HG02870 (cell line): ENCODE results near the gene CASTOR1.

Source experiments
- ATAC-seq: cut with Tn5 transposase; IDR thresholded peaks from one replicate; pipeline ENCODE4 v1.9.1; 2021; ENCODE audit warnings: mild to moderate bottlenecking, moderate library complexity; ENCODE audit not compliant: unreplicated experiment

Gene CASTOR1

GRCh38 chr22:30301995-30302809 lies 12.9 kb upstream of the CASTOR1 start:
- no peak for ATAC-seq

- no peak for ATAC-seq
Measured at GRCh38 chr22:30299322-30299721, 10.0 kb upstream of the CASTOR1 start.

- ATAC-seq, result no peak
Measured at GRCh38 chr22:30297991-30298701, 8.8 kb upstream of the CASTOR1 start.

GRCh38 chr22:30297276-30297990 lies 8.1 kb upstream of the CASTOR1 start:
- no peak for ATAC-seq

- no peak for ATAC-seq
Measured at GRCh38 chr22:30296833-30297232, 7.5 kb upstream of the CASTOR1 start.

GRCh38 chr22:30296324-30296723 lies 7.0 kb upstream of the CASTOR1 start:
- ATAC-seq, result no peak

- ATAC-seq, result no peak
Measured at GRCh38 chr22:30295576-30295975, 6.3 kb upstream of the CASTOR1 start.

- ATAC-seq, result no peak
Measured at GRCh38 chr22:30294830-30295229, 5.5 kb upstream of the CASTOR1 start.

- no peak for ATAC-seq
Measured at GRCh38 chr22:30294066-30294465, 4.8 kb upstream of the CASTOR1 start.

- no peak for ATAC-seq
Measured at GRCh38 chr22:30293026-30293425, 3.7 kb upstream of the CASTOR1 start.

- no peak for ATAC-seq
Measured at GRCh38 chr22:30292069-30292970, 3.0 kb upstream of the CASTOR1 start.

- no peak for ATAC-seq
Measured at GRCh38 chr22:30291058-30291892, 2.0 kb upstream of the CASTOR1 start.

- no peak for ATAC-seq
Measured at GRCh38 chr22:30290342-30291057, 1.2 kb upstream of the CASTOR1 start.

- peak; percentile 16 for ATAC-seq
Measured at GRCh38 chr22:30289980-30290313, 642 bp upstream of the CASTOR1 start.

GRCh38 chr22:30288419-30289140 lies 725 bp downstream of the CASTOR1 start:
- ATAC-seq, result no peak

- ATAC-seq, result no peak
Measured at GRCh38 chr22:30287648-30288418, 1.5 kb downstream of the CASTOR1 start.

- ATAC-seq, result no peak
Measured at GRCh38 chr22:30286813-30287647, 2.3 kb downstream of the CASTOR1 start.
